Skeletal muscle satellite cell (primary cell): ENCODE results near the gene NEXMIF. TPM values are rescaled to one million over a fixed set of nuclear protein-coding genes. Genes with fewer than 3 reads are reported as not detected.
"Not testable (repeated sequence)": the region's sequence is repeated elsewhere in the genome, so short reads cannot be mapped to it uniquely, and the experiment has no call there.

Source experiments
- H3K27me3 ChIP-seq: 2 replicates; pipeline ENCODE4 v1.7.0; 2013; ENCODE audit warnings: low read length; ENCODE audit not compliant: control insufficient read depth, insufficient read depth
- H3K36me3 ChIP-seq: 2 replicates; pipeline ENCODE4 v1.7.0; 2013; ENCODE audit warnings: mild to moderate bottlenecking, control low read depth, low read length; ENCODE audit not compliant: insufficient read depth
- H3K4me1 ChIP-seq: 2 replicates; pipeline ENCODE4 v1.7.0; 2013; ENCODE audit warnings: low read length; ENCODE audit not compliant: control insufficient read depth, insufficient read depth
- H3K4me2 ChIP-seq: 2 replicates; pipeline ENCODE4 v1.7.0; 2013; ENCODE audit warnings: mild to moderate bottlenecking, low read length
- H3K4me3 ChIP-seq: 2 replicates; pipeline ENCODE4 v1.7.0; 2013; ENCODE audit warnings: low read length
- H3K9ac ChIP-seq: 2 replicates; pipeline ENCODE4 v1.7.0; 2013; ENCODE audit warnings: mild to moderate bottlenecking, low read depth, low read length, moderate library complexity
- H3K9me3 ChIP-seq: replicated peaks from 2 replicates; pipeline ENCODE4 v1.7.0; 2013; ENCODE audit warnings: mild to moderate bottlenecking, control low read depth, low read length
- total RNA-seq: library from RNA; depleted of rRNA; stranded (reverse); fragments of >200 nt; gene quantifications from 2 replicates; pipeline ENCODE4 v1.2.3, GENCODE V29; 2012; rRNA removed

The NEXMIF gene
- under 0.01 TPM in 1 of 2 replicates, not detected in the other for total RNA-seq

DNA sequence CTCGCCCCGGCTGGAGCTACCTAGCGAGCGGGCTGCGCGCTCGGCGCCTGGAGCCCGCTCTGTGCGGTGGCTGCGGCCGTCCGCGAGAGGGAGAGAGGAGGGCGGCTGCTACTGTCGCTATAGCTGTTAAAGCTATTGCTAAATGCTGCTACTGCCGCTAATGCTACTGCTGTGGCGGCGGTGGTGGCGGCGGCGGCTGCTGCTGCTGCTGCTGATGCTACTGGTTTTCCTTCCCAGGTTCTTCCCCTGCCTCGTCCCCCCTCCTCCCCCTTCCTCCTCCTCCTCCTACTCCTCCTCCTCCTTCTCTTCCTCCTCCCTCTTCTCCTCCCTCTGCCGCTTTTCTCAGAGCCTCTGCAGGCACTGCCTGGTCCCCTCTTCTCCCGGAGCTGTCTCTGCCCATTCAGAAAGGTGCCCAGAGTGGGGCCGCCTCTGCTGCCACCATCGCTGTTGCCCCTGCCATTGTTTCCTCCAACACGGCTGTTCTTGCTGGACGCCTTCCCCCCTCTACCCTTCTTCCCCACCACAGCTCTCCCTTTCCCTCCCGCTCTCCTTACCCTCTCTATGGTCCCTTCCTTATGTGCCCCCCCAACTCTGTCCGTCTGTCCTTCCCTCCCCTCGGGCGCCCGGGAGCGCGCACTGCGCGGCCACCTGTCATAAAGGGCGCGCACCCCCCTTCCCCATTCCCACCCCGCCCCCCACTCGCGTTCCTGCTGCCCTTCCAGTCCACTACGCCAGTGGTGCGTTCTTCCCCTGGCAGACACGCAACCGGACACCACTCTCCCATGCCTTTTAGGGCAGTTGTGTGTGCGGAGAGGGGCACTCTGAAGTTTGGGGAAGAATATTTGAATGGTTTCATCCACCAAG is at the start of gene NEXMIF:
Gene NEXMIF (minus strand): TSS at position 228 of the 864 bp plus-strand sequence.
- Histone ChIP-seq H3K36me3 (no peaks in the 10 kb centered on the region), H3K4me3 (peak within 1 kb of the TSS; percentile 60), H3K9me3 (no peaks in the 10 kb centered on the region), H3K9ac (no peak within 1 kb of the TSS), H3K27me3 (peaks cover 28% of the 10 kb centered on the region), H3K4me2 (peak within 1 kb of the TSS; percentile 77), H3K4me1 (no peaks in the 10 kb centered on the region)

DNA sequence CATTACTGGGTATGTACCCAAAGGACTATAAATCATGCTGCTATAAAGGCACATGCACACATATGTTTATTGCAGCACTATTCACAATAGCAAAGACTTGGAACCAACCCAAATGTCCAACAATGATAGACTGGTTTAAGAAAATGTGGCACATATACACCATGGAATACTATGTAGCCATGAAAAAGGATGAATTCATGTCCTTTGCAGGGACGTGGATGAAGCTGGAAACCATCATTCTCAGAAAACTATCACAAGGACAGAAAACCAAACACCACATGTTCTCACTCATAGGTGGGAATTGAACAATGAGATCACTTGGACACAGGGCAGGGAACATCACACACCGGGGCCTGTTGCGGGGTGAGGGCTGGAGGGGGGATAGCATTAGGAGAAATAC is 36.7 kb upstream of the NEXMIF start:
- H3K4me2 ChIP-seq, H3K27me3 ChIP-seq, H3K4me1 ChIP-seq, H3K9ac ChIP-seq, H3K4me3 ChIP-seq, H3K9me3 ChIP-seq, H3K36me3 ChIP-seq: not testable (repeated sequence)

DNA sequence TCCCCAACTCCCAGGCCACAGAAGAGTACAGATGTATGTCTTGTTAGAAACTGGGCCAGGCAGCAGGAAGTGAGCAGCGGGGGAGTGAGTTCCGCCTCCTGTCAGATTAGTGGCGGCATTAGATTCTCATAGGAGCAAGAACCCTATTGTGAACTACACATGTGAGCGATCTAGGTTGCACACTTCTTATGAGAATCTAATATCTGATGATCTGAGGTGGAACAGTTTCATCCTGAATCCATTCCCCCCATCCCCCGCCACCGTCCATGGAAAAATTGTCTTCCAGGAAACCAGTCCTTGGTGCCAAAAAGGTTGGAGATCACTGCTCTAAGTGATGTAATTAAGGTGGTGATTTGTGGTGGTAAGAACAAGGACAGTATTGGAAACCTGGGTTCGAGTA is 24.5 kb upstream of the NEXMIF start:
- H3K4me1 ChIP-seq, result no peaks in the 10 kb centered on the region
- H3K9ac ChIP-seq, result no peak overlapping the region
- no peaks in the 10 kb centered on the region for H3K27me3 ChIP-seq
- no peaks in the 10 kb centered on the region for H3K36me3 ChIP-seq
- H3K4me2 ChIP-seq, result no peak overlapping the region
- H3K9me3 ChIP-seq, result no peaks in the 10 kb centered on the region
- H3K4me3 ChIP-seq, result no peak overlapping the region

DNA sequence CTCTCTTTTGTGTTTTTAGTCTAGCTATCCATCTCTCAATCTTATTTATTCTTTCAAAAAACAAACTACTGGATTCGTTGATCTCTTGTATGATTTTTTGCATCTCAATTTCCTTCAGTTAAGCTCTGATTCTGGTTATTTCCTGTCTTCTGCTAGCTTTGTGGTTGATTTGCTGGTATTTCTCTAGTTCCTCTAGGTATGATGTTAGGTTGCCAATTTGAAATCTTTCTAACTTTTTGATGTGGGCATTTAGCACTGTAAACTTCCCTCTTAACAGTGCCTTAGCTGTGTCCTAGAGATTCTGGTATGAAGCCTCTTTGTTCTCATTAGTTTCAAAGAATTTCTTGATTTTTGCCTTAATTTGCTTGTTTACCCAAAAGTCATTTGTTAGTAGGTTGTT is 15.2 kb upstream of the NEXMIF start:
- H3K4me3 ChIP-seq, result no peak overlapping the region
- H3K36me3 ChIP-seq, result no peaks in the 10 kb centered on the region
- no peaks in the 10 kb centered on the region for H3K9me3 ChIP-seq
- no peaks in the 10 kb centered on the region for H3K27me3 ChIP-seq
- H3K4me2 ChIP-seq, result no peak overlapping the region
- H3K9ac ChIP-seq, result no peak overlapping the region
- H3K4me1 ChIP-seq, result no peaks in the 10 kb centered on the region

DNA sequence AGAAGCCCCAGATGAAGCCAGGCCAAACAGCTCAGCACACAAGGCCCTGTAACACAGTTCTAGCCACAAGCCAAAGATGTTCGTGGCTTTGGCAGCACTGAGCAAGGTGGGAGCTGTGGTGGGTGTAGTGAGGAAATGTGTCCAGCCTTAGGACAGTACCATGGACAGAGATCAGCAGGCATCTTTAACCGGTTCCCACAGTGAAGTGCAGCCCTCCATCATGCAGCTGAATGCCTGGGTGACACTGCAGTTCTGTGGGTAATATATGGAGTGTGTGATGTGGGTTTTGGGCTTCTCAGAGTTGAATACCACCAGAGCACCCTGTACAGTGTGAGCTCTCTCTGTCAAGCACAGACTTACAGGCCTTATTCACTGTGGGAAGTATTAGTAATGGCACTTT is 6.0 kb upstream of the NEXMIF start:
- H3K27me3 ChIP-seq, result peaks cover 4% of the 10 kb centered on the region
- H3K9ac ChIP-seq, result no peak overlapping the region
- H3K4me3 ChIP-seq, result no peak overlapping the region
- H3K36me3 ChIP-seq, result no peaks in the 10 kb centered on the region
- H3K4me1 ChIP-seq, result no peaks in the 10 kb centered on the region
- no peaks in the 10 kb centered on the region for H3K9me3 ChIP-seq
- H3K4me2 ChIP-seq, result no peak overlapping the region

DNA sequence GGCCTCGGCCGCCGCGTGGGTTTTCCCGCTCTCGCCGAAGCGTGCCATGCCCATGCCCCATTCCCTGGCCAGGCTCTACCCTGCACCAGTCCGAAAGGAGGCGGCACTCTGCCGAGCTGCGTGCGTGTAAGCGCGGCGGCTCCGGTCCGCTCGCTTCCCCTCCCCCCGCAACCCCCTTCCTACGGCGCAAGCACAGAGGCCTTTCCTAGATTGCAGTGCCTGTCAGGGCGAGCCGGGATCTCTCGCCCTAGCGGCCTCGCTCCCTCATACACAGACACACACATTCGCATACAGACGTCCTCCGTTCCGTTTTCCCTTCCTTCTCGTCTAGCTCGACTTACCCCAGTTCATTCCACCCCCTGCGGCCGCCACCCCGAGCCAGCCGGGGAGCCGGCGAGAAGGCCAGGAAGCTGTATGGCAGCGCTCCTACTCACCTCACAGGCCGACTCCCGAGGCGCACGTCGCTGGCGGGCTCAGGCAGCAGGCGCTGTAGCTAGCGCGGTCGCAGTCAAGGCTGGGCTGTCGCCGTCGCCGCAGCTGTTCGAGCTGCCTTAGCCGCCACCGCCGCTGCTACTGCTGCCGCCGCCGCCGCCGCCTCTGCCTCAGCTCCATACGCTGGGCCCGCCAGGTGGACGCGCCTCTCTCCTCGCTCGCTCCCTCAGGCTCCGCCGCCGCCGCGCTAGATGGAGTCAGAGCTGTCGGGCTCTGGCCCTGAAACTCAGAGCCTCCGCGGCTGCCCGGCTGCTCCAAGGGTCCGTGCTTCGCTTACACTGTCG is 615 bp downstream of the NEXMIF start:
- H3K36me3 ChIP-seq, result no peaks in the 10 kb centered on the region
- peaks cover 28% of the 10 kb centered on the region for H3K27me3 ChIP-seq
- peak overlapping the region; percentile 77 for H3K4me2 ChIP-seq
- H3K4me1 ChIP-seq, result no peaks in the 10 kb centered on the region
- no peaks in the 10 kb centered on the region for H3K9me3 ChIP-seq
- H3K4me3 ChIP-seq, result peak overlapping the region; percentile 60
- no peak overlapping the region for H3K9ac ChIP-seq

DNA sequence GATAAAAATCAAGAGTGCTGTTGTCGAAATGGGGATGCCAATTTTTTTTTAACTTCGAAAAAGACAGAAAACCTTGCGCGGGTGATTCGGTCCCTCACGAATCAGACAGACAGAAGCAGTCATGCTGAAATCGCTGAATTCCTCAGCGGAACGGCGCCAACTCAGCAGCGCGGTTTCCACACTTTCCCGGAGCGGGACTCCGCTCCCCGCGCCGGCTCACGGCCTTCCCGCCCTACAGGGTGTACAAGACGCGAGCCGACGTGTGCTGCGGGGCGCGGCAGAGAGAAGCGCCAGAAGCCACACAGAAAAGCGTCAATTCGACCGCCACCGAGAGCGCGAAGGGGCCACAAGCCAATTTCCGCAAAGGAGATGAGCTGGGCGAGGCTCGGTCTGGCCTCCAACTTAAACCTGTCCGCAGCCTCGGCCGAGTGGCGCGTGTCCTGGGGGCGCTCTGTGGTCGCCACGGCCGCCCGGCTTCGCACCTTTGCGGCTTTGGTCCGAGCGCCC is 1.3 kb downstream of the NEXMIF start:
- Histone ChIP-seq H3K27me3 (peaks cover 28% of the 10 kb centered on the region), H3K9ac (no peak overlapping the region), H3K9me3 (no peaks in the 10 kb centered on the region), H3K36me3 (no peaks in the 10 kb centered on the region), H3K4me3 (no peak overlapping the region), H3K4me1 (no peaks in the 10 kb centered on the region), H3K4me2 (peak overlapping the region; percentile 77)

DNA sequence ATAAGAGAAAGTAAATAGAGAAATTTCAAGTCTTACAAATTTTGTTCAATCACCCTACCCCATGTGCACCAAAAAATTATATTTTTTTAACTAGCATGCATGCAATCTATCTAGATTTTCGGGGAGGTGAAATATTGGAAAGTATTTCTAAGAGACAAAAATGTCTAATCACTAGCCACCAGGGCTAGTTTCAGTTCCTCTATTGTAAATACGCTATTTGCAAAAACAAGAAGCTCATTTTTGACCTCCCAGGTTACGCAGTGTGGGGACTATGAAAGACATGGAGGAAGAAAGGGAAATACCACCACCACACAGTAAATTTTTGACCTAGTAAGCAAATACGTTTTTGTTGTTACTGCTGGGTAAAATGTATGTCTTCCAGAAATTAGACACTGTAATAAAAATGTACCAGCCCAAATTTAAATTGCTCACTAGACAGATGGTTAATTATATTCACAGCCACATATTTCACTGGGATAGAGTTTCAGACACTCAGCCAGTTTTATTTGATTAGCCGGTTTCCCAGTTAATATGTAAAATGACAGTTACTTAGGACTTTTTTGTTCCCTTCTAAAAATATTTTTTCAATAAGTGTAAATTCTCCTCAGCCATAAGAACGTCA is 2.2 kb downstream of the NEXMIF start:
- no peak overlapping the region for H3K4me3 ChIP-seq
- H3K9me3 ChIP-seq, result no peaks in the 10 kb centered on the region
- no peak overlapping the region for H3K9ac ChIP-seq
- H3K36me3 ChIP-seq, result no peaks in the 10 kb centered on the region
- peaks cover 28% of the 10 kb centered on the region for H3K27me3 ChIP-seq
- H3K4me1 ChIP-seq, result no peaks in the 10 kb centered on the region
- H3K4me2 ChIP-seq, result no peak overlapping the region

DNA sequence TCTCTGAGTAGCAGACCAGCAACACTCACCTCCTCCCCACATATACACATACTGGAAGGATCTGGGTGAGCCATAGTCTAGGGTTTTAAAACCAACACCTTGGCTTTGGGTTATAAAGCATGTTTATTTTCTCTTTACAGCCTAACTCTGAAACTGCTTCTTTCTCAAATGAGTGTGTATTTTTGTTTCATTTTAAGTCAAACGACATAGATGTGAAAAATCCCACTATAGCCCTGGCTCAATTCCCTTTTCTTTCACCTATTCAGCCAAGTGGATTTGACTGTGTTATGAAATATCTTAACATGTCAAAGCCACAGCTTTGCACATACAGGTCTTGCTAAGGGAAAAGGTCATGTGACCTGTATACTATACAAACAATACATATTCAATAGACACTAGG is 13.8 kb downstream of the NEXMIF start:
- Histone ChIP-seq H3K27me3 (no peaks in the 10 kb centered on the region), H3K4me3 (no peak overlapping the region), H3K4me1 (no peaks in the 10 kb centered on the region), H3K4me2 (no peak overlapping the region), H3K36me3 (no peaks in the 10 kb centered on the region), H3K9me3 (no peaks in the 10 kb centered on the region), H3K9ac (no peak overlapping the region)

DNA sequence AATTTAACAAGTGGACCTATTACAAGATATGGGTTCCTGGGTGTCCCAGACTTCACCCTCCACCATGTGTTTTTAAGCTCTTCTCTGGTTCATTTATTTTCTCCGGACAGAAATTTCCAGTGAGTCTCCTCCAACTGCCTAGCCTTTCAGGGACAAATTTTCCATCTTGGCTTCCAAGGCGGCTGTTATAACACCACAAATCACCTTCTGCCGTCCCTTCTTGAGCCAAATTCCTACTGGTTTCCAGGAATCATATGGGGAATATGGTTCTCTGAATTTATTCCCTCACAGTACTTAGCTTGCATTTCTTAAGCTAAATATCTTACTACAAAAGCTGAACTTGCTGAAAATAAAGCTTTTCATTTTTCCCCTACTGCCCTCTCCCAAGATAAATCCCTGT is 18.8 kb downstream of the NEXMIF start:
- Histone ChIP-seq H3K36me3 (no peaks in the 10 kb centered on the region), H3K9me3 (no peaks in the 10 kb centered on the region), H3K9ac (no peak overlapping the region), H3K4me3 (no peak overlapping the region), H3K4me1 (no peaks in the 10 kb centered on the region), H3K27me3 (no peaks in the 10 kb centered on the region), H3K4me2 (no peak overlapping the region)

DNA sequence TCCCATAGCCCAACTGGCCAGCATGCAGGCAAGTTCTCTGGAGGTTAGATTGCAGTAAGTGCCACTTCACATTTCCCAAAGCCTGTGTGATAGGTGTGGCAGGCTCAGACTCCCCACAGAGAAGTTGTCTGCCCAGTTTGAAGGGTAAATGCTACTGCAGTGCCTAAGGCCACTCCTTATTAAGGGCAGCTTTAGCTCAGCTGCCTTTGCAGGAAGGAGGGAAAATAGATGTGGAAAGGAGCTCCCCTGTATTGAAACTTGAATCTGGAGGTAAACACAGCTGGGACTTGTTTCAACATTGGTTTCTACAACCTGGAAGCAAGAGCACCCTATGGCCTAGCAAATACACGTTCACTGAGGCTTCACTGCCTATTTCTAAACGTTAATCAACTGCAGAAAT is 22.4 kb downstream of the NEXMIF start:
- no peaks in the 10 kb centered on the region for H3K36me3 ChIP-seq
- no peak overlapping the region for H3K4me3 ChIP-seq
- no peak overlapping the region for H3K9ac ChIP-seq
- no peaks in the 10 kb centered on the region for H3K4me1 ChIP-seq
- no peak overlapping the region for H3K4me2 ChIP-seq
- H3K9me3 ChIP-seq, result no peaks in the 10 kb centered on the region
- no peaks in the 10 kb centered on the region for H3K27me3 ChIP-seq
